Stimulated activated CD4-positive, alpha-beta T cell treated with anti-CD3 and anti-CD28 coated beads, Interleukin-4, amount 100 ng/mL, for 48 hours (primary cell): ENCODE results near the gene VSIG1.

Experiments used
- DNase-seq, 2 donors: peaks; one replicate each; pipeline ENCODE4 v3.0.0-alpha.2; 2020; ENCODE audit warnings: low read depth in 2 of 2

Gene VSIG1

GRCh38 chrX:108044554-108045256 is at the start of gene VSIG1:
TSS of gene VSIG1 (plus strand) at chrX:108045065. CDS start at chrX:108045131, 66 bp downstream.
- DNase-seq, result no peak

- no peak for DNase-seq
Observed at GRCh38 chrX:107996124-107996523, 48.7 kb upstream of the VSIG1 start.

GRCh38 chrX:108000751-108001150 is 44.1 kb upstream of the VSIG1 start:
- DNase-seq, result no peak

- no peak for DNase-seq
Observed at GRCh38 chrX:108001218-108001814, 43.5 kb upstream of the VSIG1 start.

- no peak for DNase-seq
Observed at GRCh38 chrX:108018656-108019381, 26.0 kb upstream of the VSIG1 start.

GRCh38 chrX:108019382-108019875 is 25.4 kb upstream of the VSIG1 start:
- DNase-seq, result no peak

GRCh38 chrX:108020631-108021030 is 24.2 kb upstream of the VSIG1 start:
- no peak for DNase-seq

GRCh38 chrX:108022491-108023089 is 22.3 kb upstream of the VSIG1 start:
- DNase-seq, result peak in 1 of 2 donors; percentile 13

- no peak for DNase-seq
Observed at GRCh38 chrX:108025376-108025775, 19.5 kb upstream of the VSIG1 start.

GRCh38 chrX:108025954-108026600 is 18.8 kb upstream of the VSIG1 start:
- no peak for DNase-seq

GRCh38 chrX:108028854-108029253 is 16.0 kb upstream of the VSIG1 start:
- DNase-seq, result no peak

- DNase-seq, result no peak
Observed at GRCh38 chrX:108029928-108030711, 14.7 kb upstream of the VSIG1 start.

- no peak for DNase-seq
Observed at GRCh38 chrX:108032944-108033343, 11.9 kb upstream of the VSIG1 start.

GRCh38 chrX:108033890-108034289 is 11.0 kb upstream of the VSIG1 start:
- DNase-seq, result no peak

- no peak for DNase-seq
Observed at GRCh38 chrX:108034725-108035124, 10.1 kb upstream of the VSIG1 start.

- no peak for DNase-seq
Observed at GRCh38 chrX:108036298-108036973, 8.4 kb upstream of the VSIG1 start.

- no peak for DNase-seq
Observed at GRCh38 chrX:108049649-108050048, 4.8 kb downstream of the VSIG1 start.

- no peak for DNase-seq
Observed at GRCh38 chrX:108053218-108053617, 8.4 kb downstream of the VSIG1 start.

- DNase-seq, result no peak
Observed at GRCh38 chrX:108055546-108055945, 10.7 kb downstream of the VSIG1 start.

GRCh38 chrX:108059801-108060200 is 14.9 kb downstream of the VSIG1 start:
- DNase-seq, result no peak
